Sigmoid colon (tissue), 4 donors: ENCODE measurements around the gene NDUFAF3.
"Not testable (repeated sequence)": the region's sequence is repeated elsewhere in the genome, so short reads cannot be mapped to it uniquely, and the experiment has no call there.

Source experiments
- CTCF ChIP-seq, 4 experiments: fragments of 450-650 bp in 3 of 4; fragments of 200-600 bp in 1 of 4; IDR thresholded peaks; one replicate each; pipeline ENCODE4 v1.5.1; 2016 to 2019; ENCODE audit warnings: antibody characterized with exemption in 4 of 4, mild to moderate bottlenecking in 3 of 4, moderate library complexity in 2 of 4
- EP300 ChIP-seq, 4 donors: sonication (generic); formaldehyde crosslinking; IDR thresholded peaks; one replicate each; pipeline ENCODE4 v1.6.1; 2017; ENCODE audit warnings: antibody characterized with exemption in 4 of 4
- POLR2A ChIP-seq, 2 donors: fragments of 450-650 bp; IDR thresholded peaks; one replicate each; pipeline ENCODE4 v1.6.1; 2016; ENCODE audit warnings: antibody characterized with exemption in 2 of 2, mild to moderate bottlenecking in 2 of 2, moderate library complexity in 2 of 2
- POLR2AphosphoS5 ChIP-seq, 4 donors: sonication (generic); formaldehyde crosslinking; IDR thresholded peaks; one replicate each; pipeline ENCODE4 v1.6.1; 2017; ENCODE audit warnings: antibody characterized with exemption in 4 of 4

- TF ChIP-seq POLR2A, CTCF, EP300, POLR2AphosphoS5 (IDR thresholded peaks at IDR 0.05): not testable (repeated sequence)
Observed at GRCh38 chr3:49008627-49009026, 13.3 kb upstream of the NDUFAF3 start.
